ENCODE results near the gene XKR3.
"Not testable (repeated sequence)": the region's sequence is repeated elsewhere in the genome, so short reads cannot be mapped to it uniquely, and the experiment has no call there.

Gene XKR3

GRCh38 chr22:16747266-16748159 lies 77.7 kb downstream of the XKR3 start:
- DNase-seq (ENCODE audit: low read depth): not testable (repeated sequence)

GRCh38 chr22:16734271-16734670 lies 90.9 kb downstream of the XKR3 start:
- not testable (repeated sequence) for DNase-seq (ENCODE audit: low read depth)

Data from activated T-helper 1 cell treated with Interleukin-2 at 50 U/mL for 16 hours (primary cell).